GM19452 (cell line): Measurements from ENCODE around the gene MMRN1.
A peak's percentile ranks its signal among the peaks of the same experiment; 100 is the strongest.

Experiments
- ATAC-seq: cut with Tn5 transposase; IDR thresholded peaks from one replicate; pipeline ENCODE4 v1.9.1; 2021; ENCODE audit not compliant: unreplicated experiment

Gene MMRN1, protein sequence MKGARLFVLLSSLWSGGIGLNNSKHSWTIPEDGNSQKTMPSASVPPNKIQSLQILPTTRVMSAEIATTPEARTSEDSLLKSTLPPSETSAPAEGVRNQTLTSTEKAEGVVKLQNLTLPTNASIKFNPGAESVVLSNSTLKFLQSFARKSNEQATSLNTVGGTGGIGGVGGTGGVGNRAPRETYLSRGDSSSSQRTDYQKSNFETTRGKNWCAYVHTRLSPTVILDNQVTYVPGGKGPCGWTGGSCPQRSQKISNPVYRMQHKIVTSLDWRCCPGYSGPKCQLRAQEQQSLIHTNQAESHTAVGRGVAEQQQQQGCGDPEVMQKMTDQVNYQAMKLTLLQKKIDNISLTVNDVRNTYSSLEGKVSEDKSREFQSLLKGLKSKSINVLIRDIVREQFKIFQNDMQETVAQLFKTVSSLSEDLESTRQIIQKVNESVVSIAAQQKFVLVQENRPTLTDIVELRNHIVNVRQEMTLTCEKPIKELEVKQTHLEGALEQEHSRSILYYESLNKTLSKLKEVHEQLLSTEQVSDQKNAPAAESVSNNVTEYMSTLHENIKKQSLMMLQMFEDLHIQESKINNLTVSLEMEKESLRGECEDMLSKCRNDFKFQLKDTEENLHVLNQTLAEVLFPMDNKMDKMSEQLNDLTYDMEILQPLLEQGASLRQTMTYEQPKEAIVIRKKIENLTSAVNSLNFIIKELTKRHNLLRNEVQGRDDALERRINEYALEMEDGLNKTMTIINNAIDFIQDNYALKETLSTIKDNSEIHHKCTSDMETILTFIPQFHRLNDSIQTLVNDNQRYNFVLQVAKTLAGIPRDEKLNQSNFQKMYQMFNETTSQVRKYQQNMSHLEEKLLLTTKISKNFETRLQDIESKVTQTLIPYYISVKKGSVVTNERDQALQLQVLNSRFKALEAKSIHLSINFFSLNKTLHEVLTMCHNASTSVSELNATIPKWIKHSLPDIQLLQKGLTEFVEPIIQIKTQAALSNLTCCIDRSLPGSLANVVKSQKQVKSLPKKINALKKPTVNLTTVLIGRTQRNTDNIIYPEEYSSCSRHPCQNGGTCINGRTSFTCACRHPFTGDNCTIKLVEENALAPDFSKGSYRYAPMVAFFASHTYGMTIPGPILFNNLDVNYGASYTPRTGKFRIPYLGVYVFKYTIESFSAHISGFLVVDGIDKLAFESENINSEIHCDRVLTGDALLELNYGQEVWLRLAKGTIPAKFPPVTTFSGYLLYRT

DNA sequence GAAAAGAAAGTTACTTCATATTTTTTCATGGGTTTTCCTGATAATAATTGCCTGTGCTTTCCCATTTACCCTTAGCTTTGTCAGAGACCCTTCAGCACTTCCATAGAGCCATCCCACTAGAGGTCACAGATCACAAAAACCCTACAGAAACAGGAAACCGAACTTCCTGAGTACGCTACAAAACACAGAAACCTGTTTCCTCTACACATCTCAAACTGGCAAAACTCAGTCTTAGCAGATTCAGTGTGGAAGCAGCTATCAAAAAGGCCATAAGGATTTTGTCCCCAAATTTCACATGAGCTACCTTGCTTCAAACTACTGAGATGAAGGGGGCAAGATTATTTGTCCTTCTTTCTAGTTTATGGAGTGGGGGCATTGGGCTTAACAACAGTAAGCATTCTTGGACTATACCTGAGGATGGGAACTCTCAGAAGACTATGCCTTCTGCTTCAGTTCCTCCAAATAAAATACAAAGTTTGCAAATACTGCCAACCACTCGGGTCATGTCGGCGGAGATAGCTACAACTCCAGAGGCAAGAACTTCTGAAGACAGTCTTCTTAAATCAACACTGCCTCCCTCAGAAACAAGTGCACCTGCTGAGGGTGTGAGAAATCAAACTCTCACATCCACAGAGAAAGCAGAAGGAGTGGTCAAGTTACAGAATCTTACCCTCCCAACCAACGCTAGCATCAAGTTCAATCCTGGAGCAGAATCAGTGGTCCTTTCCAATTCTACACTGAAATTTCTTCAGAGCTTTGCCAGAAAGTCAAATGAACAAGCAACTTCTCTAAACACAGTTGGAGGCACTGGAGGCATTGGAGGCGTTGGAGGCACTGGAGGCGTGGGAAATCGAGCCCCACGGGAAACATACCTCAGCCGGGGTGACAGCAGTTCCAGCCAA lies at the start of gene MMRN1:
TSS of gene MMRN1 (plus strand) at position 206 of the 902 bp plus-strand sequence. CDS start at position 324, 118 bp downstream.
- peak; percentile 62 for ATAC-seq

GRCh38 chr4:89847571-89848325 lies 46.9 kb upstream of the MMRN1 start:
- no peak for ATAC-seq

GRCh38 chr4:89855236-89855635 lies 39.4 kb upstream of the MMRN1 start:
- no peak for ATAC-seq

- ATAC-seq, result no peak
These were observed 33.7 kb upstream of the MMRN1 start for GRCh38 chr4:89860971-89861370.

DNA sequence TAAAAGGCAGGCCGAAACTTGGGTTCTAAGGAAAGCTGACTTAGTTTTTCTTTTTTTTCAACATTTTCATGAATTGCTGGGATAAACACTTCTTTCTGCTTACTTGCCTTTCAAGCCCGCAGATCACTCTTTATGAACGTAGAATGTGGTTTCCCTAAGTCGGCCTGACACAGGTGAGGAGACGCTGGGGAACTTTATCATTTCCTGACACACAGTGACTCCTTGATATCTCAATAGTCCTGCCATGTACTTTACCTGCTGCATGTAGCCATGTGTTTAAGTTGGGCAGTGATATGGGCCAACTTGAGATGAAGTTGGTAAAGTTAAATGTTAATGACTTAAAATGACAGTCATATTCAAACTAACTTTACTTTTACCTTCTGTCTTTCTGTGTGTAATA lies 31.1 kb upstream of the MMRN1 start:
- ATAC-seq, result no peak

GRCh38 chr4:89868276-89868675 lies 26.4 kb upstream of the MMRN1 start:
- ATAC-seq, result no peak

DNA sequence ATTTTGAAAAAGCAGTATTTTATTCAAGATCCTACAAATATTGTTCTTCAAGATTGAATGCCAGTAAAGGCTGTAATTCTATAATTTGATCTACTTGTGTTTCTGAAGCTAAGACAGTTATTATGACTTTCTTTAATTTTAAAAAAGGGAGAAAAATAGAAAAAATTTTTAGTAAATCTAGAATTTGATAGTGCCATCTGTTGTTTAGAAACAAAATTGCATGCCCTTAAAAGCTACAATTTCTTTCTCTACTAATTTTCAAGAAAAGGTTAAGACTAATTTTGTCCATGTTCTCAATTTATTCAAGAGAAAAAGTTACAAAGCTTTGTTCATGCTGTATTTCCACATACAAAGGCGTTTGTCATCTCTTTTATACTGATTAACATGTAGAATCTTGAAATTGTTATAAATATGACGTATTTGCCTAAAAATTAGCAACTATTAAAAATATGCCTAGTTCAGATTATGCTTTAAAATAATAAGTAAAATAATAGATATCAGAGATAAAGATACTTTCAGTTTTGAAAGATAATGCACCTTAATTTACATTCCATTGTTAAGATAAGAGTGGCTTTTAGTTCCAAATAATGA lies 25.6 kb upstream of the MMRN1 start:
- ATAC-seq, result no peak

DNA sequence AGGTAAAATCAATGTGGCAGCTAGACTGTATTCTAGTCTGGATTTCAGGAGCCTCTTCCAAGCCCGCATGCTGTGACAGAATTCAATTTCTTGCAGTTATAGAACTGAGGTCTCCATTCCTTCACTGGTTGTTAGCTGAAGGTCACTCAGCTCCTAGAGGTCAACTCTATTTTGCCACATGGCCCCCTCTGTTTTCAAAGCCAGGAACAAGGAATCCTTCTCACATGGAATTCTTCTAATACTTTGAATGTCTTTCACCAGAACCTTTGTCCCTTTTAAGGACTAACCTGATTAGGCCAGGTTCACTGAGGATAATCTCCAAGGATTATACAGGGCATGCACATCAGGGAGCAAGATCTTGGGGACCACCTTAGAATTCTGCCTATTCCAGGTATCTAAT lies 23.4 kb upstream of the MMRN1 start:
- no peak for ATAC-seq

GRCh38 chr4:89876548-89876947 lies 18.1 kb upstream of the MMRN1 start:
- ATAC-seq, result no peak

DNA sequence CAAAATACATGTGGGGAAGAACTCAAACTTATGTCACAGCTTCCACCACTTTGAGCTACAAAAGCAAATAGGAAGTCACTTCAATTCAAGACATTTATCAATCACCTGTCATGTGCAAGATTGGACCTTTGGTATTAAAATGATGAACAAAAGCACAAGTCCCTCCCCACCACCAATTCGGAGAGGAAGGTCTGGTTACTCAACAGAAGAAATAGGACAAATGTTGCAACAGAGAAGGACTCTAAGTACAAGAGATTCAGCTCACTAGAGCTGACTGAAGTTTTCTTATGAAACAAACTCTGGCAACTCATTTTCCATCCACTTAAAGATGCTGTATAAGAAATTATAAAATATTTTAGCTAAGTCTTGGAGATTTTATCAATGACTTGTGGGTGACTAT lies 16.0 kb upstream of the MMRN1 start:
- ATAC-seq, result no peak

- no peak for ATAC-seq
These were observed 15.4 kb upstream of the MMRN1 start for GRCh38 chr4:89879215-89879614.

GRCh38 chr4:89889289-89889688 lies 5.4 kb upstream of the MMRN1 start:
- no peak for ATAC-seq

GRCh38 chr4:89897867-89898266 lies 3.2 kb downstream of the MMRN1 start:
- no peak for ATAC-seq

- no peak for ATAC-seq
These were observed 3.7 kb downstream of the MMRN1 start for GRCh38 chr4:89898304-89898716.

DNA sequence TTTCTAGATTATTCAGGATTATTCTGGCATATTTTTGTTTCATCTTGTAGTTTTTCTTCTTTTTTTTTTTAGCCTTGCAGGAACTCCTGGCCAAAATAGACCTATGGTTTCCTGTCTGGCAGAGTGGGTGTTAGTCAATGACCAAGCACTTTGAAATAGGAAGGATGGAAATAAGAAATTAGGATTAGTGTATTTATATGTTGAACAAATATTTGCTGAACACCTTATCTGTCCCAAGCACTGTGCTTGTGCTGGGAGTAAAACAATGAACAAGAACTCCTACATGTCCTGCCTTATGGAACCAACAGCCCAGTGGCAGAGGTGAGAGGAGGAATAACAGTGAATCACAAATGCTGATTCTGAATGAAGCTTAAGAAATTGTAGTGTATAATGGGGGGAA lies 4.5 kb downstream of the MMRN1 start:
- ATAC-seq, result no peak

DNA sequence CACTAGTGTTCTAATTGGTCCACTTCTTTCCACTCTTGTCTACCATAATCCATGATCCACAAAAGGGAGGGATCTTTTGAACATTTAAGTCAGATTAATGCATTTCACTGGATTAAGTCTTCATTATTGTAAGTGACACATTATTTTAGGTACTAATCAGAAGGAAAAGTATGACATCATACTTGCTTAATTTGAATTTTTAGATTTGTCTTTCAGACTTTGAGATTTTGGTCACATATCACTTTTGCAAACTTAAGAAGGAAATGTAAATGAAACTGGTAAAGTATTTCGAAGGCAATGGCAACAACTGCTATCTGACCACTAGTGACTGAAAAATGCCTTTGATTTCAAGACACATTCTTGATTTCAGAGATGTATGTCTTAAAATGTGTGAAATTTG lies 5.2 kb downstream of the MMRN1 start:
- no peak for ATAC-seq

GRCh38 chr4:89901808-89902431 lies 7.3 kb downstream of the MMRN1 start:
- ATAC-seq, result peak; percentile 74

GRCh38 chr4:89904524-89904923 lies 9.9 kb downstream of the MMRN1 start:
- no peak for ATAC-seq

GRCh38 chr4:89906316-89906715 lies 11.7 kb downstream of the MMRN1 start:
- ATAC-seq, result no peak
